HG03175 (cell line): Measurements from ENCODE around the gene SLC35B2.

Experiments used
- ATAC-seq: cut with Tn5 transposase; IDR thresholded peaks from one replicate; pipeline ENCODE4 v1.9.1; 2021; ENCODE audit warnings: mild to moderate bottlenecking, moderate library complexity; ENCODE audit not compliant: unreplicated experiment

SLC35B2 gene

DNA sequence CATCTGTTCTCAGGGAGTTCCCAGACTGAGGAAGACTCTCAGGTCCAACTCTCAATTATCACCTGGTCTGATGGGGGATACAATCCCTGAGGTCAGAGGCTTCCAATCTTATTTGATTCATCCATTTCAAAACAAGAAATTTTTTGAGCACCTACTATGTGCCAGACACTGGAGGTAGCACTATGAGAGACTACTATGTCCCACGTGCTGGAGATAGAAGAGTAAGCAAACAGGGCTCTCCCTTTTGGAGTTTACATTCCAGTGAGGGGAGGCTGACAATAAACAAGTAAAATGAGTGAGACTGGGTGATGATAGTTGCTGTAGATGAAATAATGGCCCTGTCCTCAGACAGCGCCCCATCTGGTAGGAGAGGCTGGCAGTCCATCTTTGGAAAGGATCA is 29.4 kb upstream of the SLC35B2 start:
- no peak for ATAC-seq

DNA sequence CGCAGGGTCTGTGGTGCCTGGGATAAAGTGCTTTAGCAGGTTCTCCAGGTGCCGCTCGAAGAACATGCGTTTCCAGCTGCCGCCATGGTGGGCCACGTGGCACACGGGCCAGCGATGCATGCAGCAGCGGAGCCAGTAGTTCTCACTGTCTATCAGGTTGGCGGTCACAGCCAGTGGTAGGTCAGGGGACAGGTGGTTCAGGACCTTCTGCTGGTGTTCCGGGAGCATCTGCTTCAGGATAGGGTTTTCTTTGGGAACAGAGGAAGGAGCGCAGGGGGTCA is 28.9 kb upstream of the SLC35B2 start:
- ATAC-seq = no peak

DNA sequence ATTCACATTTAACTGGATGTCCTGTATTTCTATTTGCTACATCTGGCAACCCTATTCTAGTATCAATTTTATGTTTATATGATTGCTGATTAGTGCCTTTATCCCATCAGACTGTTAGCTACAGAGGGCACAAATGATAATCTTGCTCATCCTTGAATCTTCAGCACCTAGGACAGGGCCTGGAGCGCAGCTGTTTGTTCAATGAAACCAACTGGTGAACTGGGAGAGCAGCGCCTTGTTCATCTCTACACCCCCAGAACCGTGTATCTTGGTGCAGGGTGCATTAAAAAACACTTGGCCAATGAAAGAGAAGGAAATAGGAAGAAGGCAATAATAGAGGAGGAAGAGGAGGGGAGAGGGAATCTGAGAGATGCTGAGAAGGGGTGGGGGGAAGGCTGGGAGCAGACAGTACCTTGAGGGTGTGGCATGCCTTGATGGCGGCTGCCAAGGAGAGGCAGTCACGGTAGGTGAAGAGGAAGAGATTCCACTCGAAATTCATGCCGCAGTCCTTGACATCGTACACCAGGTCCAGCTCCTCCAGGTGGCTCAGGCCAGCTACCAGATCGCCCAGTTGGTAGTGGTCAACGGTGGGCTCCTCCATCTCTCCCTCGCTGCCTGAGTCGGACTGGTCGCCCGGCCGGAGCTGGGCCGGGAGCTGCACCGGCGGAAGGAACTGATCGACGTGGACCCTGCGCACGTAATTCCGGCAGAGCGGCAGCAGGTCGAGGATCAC is 28.4 kb upstream of the SLC35B2 start:
- ATAC-seq = no peak

DNA sequence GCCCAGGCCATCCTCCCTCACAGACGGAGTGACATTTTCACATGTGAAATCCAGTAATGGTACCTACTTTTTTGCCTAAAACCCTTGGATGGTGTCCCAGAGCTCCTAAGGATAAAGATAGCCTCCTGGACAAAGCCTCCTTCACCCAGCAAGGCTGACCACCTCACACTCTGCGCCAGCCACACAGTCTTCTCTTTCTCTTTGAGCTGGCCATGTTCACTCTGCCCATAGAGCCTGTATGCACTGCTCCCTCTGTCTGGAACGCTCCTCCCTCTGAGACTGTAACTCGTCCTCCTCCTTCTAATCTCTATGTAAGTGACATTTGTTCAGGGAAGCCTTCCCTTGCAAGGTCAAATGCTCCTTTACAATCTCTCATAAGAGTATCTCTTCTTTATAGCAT is 27.5 kb upstream of the SLC35B2 start:
- no peak for ATAC-seq

DNA sequence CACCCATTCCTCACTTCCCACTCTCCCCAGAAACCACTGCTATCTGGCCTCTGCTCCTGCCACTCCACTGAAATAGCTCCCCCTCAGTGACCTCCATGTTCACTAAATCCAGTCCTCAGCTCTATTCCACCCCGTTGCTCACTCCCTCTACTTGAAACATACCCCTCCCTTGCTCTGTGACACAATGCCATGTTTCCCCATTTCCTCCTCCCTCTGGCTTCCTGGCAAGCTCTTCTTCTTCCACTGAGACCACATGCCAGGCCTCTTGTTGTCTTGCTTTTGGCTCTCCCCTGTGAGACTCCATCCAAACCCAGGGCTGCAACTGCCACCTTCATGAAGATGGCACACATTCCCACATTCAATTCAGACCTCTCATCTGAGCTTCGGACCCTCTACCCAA is 26.8 kb upstream of the SLC35B2 start:
- ATAC-seq = no peak

DNA sequence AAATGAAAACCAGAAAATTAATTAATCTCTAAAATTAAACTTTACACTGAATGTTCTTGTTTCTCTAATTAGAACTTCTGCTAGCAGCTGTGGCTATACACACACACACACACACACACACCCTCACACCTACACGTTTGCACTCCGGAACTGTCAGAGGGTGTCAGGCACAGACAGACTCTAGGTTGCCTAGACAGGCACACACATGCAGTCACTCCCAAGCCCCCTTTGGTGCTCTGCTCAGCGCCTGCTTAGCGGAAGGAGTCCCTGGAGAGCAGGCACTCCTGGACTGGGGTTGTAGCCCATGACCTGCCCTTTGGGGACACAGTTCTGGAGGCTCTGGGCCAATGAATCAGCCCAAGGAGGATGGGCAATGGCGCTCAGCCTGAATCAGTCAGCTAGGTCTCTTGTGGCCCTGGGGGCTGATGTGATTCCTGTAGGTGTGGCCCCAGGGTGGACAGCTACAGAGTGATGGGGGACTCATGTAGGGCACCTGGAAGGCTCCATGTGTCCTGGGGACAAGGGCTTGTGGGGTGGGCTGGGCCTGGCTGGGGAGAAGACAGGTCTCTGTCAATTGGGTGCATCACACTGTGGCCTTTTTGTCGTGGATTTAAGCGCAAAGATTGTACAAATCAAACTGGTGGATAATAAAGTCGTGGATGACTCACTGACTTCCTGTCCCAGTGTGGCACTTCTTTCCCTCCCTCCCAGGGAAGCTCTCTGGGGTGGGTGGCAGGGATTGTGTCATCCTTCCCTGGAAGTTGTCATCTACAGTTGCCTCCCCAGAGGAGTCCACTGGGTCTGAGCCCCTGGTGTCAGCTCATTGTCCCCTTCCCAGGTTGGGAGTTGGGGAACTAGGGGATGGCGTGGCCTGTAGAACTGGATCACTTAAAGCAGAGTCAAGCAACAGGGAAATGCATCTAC is 21.7 kb upstream of the SLC35B2 start:
- no peak for ATAC-seq

DNA sequence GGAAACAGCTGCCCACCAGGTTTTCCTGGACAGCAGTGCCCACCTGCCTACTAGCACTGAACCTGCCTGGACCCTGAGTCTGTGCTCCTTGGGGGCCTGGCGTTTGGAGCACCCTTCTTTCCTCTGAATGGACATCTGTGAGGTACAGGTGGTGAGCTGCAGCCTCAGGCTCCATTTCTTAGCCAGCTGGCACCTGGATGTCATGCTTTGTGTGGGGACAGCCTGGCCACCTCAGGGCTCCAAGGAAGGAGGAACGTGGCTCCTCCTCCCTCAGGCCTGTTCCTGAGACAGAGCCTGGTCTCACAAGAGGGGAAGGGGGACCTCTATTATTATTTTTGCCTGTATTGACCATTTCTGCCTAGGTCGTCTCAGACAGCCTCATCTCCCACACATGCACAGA is 21.0 kb upstream of the SLC35B2 start:
- no peak for ATAC-seq

DNA sequence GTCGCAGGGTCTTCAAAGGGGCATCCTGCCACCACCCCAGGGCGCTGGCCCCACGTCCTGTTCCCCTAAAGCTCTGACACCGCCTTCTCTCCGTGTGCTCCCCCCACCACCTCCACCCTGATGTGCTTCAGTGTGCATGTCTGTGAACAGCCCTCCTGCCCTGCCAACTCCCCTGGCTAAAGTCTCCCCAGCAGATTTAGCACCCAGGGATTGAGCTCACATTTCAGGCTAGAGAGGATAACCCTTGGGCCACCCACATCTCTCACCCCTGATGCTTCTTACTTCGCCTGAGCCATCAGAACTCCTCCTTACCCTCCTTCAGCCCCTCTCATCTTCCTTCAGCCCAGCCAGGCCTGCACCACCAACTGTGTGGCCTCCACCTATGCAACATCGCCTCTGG is 20.4 kb upstream of the SLC35B2 start:
- ATAC-seq = no peak

DNA sequence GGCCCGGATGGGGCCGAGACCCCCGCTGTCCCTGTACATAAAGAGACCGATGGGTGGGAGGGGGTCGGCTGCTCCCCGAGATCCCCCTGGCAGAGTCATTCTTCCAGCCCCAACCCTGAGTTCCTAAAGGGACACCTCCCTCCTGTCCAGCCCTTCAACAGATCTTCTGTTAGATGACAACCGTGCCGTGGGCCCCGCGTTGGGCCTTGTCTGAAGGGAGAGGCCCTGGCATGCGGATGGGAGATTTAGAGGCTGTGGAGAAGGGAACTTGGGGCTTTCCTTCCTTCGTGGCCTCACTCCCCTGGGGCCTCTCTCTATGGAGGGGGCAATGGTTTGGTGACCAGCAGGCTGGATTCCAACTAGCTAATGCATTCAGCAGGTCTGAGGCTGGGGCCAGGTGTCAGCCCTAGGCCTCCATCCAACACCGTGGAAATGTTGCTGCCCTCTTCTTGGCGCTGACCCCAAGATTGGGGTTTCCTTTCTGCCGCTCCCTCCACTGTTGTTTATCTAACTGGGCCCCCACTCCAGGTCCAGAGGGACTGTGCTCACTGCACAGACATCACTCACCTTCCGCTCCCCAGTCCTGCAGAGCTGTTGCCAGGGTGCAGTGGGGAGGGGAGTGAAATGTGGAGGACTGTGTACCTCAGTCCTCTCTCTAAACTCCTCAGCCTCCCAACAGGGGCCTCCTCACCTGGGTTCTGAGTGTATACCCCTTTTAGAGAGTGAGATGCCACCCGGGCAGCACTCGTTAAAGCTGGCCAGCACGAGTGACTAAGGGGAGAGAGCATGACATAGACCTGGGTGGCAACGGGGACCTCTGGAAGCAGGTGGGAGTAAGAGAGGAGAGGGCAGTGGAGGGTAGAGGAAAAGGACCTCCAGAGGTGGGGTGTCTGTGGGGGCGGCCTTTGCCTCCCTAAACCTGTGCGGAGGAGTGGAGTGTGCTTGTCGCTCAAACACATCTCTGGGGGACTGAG is 19.6 kb upstream of the SLC35B2 start:
- no peak for ATAC-seq

DNA sequence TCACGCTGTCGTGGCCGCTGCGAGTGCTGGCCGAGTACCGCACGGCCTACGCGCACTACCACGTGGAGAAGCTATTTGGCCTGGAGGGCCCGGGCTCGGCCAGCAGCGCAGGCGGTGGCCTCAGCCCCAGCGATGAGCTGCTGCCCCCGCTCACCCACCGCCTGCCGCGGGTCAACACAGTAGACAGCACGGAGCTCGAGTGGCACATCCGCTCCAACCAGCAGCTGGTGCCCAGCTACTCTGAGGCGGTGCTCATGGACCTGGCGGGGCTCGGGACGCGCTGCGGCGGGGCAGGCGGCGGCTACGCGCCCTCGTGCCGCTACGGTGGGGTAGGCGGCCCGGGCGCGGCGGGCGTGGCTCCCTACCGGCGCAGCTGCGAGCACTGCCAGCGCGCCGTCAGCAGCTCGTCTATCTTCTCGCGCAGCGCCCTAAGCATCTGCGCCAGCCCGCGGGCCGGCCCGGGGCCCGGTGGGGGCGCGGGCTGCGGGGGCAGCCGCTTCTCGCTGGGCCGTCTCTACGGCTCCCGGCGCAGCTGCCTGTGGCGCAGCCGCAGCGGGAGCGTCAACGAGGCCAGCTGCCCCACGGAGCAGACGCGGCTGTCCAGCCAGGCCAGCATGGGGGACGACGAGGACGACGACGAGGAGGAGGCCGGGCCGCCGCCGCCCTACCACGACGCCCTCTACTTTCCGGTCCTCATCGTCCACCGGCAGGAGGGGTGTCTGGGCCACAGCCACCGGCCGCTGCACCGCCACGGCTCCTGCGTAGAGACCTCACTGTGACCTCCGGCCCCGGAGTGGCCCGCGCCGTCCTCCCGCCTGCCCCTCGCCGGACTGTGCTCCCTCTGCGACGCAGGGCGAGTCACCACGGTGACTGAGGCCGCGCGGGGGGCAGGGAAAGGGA is 18.7 kb upstream of the SLC35B2 start:
- no peak for ATAC-seq

DNA sequence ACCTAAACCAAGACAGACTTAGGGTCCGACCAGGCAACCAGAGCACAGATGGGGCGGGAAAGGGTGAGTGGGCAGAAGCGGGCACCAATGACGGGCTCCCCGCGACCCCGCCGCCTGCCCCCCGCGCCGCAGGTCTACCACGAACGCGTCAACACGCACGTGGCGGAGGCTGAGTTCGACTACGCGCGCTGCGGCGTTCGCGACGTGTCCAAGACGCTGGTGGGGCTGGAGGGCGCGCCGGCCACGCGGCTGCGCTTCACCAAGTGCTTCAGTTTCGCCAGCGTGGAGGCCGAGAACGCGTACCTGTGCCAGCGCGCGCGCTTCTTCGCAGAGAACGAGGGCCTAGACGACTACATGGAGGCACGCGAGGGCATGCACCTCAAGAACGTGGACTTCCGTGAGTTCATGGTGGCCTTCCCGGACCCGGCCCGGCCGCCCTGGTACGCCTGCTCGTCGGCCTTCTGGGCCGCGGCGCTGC is 18.0 kb upstream of the SLC35B2 start:
- ATAC-seq = no peak

DNA sequence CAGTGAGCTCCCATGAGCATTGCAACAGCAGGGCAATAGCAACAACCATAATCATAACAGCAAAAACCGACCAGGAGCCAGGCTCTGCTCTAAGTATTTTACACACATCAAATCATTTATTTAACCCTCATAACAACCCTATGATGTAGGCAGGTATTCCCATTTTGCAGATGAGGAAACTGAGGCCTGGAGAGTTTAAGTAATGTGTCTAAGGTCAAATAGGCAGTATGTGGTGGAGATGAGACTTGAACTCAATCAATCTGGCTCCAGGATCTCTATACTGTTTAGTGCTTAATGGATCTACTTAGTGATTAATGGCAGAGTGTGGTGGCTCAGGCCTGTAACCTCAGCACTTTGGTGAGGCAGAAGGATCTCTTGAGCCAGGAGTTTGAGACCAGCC is 16.3 kb upstream of the SLC35B2 start:
- no peak for ATAC-seq

DNA sequence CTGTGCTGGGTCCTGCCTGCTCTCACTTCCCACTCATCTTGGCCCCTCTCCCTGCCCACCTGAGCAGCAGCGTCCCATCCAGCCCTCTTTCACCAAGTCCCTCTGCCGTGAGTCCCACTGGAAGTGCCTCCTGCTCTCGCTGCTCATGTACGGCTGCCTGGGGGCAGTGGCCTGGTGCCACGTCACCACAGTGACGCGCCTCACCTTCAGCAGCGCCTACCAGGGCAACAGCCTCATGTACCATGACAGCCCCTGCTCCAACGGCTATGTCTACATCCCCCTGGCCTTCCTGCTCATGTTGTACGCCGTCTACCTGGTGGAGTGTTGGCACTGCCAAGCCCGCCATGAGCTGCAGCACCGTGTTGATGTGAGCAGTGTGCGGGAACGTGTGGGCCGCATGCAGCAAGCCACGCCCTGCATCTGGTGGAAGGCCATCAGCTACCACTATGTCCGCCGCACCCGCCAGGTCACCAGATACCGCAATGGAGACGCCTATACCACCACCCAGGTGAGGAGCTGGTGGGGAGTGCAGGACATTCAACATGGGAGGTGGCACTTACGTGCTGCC is 15.8 kb upstream of the SLC35B2 start:
- ATAC-seq = no peak

DNA sequence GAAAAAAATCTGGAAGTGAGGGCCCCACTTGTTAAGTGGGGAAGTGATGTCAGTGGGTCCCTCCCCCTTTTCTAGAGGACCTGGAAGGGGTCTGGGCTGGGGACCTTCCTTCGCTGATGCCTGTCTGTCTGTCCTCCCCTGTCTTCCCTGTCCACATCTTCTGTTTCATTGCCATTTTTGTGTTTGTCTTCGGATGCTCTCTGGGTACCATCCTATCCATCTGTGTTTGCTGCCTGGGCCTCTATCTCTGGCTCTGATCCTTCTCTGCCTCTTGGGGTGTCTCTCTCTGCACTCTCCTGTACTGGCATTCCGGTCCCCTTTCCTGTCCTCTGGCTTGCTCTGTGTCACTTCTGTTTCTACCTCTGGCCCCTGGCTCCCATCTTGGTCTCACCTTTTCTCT is 15.2 kb upstream of the SLC35B2 start:
- no peak for ATAC-seq

DNA sequence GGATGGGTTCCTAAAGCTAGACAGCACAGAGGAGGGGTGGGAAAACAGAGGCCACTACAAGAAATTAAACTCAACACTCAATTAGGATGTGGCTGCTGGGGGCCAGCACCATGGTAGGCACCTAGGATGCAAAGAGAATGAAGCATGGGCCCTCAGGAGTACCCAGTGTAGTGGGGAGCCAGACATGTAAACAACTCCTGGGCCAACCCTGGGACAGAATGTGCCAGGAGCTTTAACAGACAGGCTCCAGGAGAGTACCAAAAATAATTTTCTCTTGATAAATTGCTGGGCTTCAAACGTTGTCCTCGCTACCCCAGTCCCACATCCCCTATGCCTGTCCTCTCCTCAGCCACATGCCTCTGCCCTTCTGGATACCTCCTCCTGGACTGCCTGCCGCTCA is 14.6 kb upstream of the SLC35B2 start:
- ATAC-seq = no peak

DNA sequence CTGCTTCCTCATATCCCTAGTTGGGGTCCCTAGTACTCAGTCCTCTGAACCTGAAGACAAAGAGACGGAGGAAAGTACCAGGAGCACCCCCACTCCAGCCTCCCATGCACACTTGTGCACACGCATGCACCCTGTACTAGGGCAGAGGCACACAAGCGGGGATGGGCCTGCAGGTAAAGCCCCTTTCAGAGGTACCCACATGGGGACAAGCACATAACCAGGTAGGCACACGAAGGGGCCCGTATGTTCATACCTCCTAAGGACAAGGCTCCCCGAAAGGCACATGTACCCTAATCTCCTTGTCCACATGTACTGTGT is 14.0 kb upstream of the SLC35B2 start:
- no peak for ATAC-seq

DNA sequence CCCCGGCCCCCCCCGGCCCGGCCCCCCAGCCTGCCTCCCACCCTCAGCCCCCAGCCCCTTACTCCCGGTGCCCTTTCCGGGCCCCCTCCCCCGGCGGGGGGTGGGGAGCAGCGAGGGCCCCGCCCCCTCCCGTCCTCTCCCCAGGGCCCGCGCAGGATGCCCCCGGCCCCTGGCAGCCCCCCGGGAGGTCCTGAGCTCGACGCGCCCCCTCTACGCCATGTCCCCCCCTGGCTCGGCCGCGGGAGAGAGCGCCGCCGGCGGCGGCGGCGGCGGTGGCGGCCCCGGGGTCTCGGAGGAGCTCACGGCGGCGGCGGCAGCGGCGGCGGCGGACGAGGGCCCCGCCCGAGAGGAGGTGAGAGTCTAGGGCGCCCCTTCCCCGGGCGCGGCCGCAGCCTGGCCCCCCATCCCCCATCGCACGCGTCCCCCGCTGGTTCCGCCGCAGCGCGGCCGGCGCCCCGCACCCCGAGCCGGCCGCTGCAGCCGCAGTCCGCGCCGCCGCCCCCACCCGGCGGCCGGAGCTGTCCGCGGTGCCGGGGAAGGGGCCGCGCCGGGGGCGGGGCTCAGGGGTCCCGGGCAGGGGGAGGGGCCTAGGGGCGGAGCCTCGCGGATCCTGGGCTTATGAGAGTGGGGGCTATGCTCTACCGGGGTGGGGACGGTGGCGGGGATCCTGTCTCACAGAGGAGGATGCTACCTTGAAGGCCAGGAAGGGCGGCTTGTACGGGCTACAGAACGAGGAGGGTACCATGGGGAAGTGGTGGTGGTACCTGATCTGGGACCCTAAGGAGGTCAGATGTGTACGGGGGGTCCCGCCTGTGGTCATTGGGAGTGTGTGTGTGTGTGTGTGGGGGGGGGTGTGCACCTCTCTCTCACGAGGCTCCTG is 13.4 kb upstream of the SLC35B2 start:
- no peak for ATAC-seq

DNA sequence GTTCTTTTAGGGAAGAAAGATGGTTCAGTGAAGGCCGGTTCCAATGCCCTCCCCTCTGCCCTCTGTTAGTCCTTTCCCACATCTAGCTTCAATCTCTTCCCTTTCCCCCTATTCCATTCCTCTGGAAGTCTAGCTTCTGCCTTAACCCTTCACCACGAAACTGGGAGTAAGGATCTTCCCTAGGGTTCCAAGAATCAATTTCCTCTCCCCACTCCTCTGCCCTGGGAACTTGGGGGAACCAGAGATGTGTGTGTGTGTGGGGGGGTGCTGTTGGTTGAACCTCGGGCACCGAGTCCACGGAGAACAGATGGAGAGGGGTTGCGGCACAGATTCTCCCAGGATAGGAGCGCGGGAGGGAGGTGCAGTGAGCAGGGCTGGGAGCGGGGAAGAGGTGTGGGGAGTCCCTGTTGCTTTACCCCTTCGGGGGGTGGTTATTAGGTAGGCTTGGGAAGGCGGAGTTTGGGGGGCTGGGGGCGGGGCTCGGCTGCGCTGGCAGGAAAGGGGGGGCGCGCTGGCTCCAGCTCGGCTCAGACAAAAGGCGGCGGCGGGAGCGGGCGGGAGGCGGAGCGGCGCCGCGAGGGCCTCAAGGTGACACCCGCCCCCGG is 12.7 kb upstream of the SLC35B2 start, which contains the start of gene TMEM151B:
TSS of gene TMEM151B (plus strand) at position 530 of the 605 bp plus-strand sequence. CDS start 293 bp downstream, outside the sequence.
- ATAC-seq = no peak
